Stomach (tissue), 4 donors: Measurements from ENCODE around the gene CACUL1.

Experiments
- EP300 ChIP-seq: sonication (generic); formaldehyde crosslinking; IDR thresholded peaks from one replicate; pipeline ENCODE4 v1.6.1; 2017; ENCODE audit warnings: antibody characterized with exemption
- POLR2A ChIP-seq, 4 donors: fragments of 450-650 bp; IDR thresholded peaks; one replicate each; pipeline ENCODE4 v1.6.1; 2016; ENCODE audit warnings: antibody characterized with exemption in 4 of 4, control low read depth in 2 of 4, mild to moderate bottlenecking in 1 of 4, moderate library complexity in 1 of 4
- POLR2AphosphoS5 ChIP-seq, 3 donors: sonication (generic); formaldehyde crosslinking; IDR thresholded peaks; one replicate each; pipeline ENCODE4 v1.6.1; 2016; ENCODE audit warnings: antibody characterized with exemption in 3 of 3
- TF ChIP-seq, protein P1 (sequence below), 7 experiments: fragments of 450-650 bp in 4 of 7; fragments of 200-600 bp in 3 of 7; sonication (generic) in 3 of 7; IDR thresholded peaks; one replicate each; pipeline ENCODE4 v1.5.1; 2016 to 2019; ENCODE audit warnings: antibody characterized with exemption in 7 of 7, control low read depth in 2 of 7, mild to moderate bottlenecking in 1 of 7

DNA sequence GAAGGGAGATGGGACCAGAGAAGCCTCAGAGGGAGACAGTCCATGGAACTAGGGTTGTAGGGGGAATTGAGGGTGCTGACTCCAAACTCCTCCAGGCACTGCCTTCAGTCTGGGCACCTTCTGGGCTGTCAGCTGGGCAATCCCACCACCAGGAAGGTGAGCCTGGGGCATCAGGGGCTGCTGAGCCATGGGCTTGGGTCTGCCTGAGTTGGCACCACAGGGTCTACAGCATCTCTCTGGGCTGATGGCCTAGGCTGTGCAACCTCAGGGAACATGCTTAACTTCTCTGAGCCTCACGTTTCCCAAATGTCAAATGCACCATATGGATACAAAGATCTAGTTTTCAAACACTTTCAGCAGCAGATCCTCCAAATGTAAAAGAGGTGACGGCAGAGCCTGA lies 112.5 kb downstream of the CACUL1 start:
- TF ChIP-seq, protein P1, sequence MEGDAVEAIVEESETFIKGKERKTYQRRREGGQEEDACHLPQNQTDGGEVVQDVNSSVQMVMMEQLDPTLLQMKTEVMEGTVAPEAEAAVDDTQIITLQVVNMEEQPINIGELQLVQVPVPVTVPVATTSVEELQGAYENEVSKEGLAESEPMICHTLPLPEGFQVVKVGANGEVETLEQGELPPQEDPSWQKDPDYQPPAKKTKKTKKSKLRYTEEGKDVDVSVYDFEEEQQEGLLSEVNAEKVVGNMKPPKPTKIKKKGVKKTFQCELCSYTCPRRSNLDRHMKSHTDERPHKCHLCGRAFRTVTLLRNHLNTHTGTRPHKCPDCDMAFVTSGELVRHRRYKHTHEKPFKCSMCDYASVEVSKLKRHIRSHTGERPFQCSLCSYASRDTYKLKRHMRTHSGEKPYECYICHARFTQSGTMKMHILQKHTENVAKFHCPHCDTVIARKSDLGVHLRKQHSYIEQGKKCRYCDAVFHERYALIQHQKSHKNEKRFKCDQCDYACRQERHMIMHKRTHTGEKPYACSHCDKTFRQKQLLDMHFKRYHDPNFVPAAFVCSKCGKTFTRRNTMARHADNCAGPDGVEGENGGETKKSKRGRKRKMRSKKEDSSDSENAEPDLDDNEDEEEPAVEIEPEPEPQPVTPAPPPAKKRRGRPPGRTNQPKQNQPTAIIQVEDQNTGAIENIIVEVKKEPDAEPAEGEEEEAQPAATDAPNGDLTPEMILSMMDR (IDR thresholded peaks at IDR 0.05), result no peak
- TF ChIP-seq POLR2A (IDR thresholded peaks at IDR 0.05), result no peak
- TF ChIP-seq POLR2AphosphoS5 (IDR thresholded peaks at IDR 0.05), result no peak
- no peak for TF ChIP-seq EP300
